ENCODE data around the gene MNAT1.

GRCh38 chr14:60807247-60807646 lies 72.7 kb downstream of the MNAT1 start:
- TF ChIP-seq CTCF (IDR thresholded peaks at IDR 0.05) (no peak), POLR2AphosphoS5 (IDR thresholded peaks at IDR 0.05) (no peak)
